Suppressor macrophage treated with lipopolysaccharide for 1 hour (primary cell): ENCODE measurements around the gene ZNF512B.
A peak's percentile ranks its signal among the peaks of the same experiment; 100 is the strongest.
"Not testable (repeated sequence)": the region's sequence is repeated elsewhere in the genome, so short reads cannot be mapped to it uniquely, and the experiment has no call there.

Source experiments
- DNase-seq, 3 donors: peaks; one replicate each; pipeline ENCODE4 v3.0.0-alpha.2; 2020 to 2022

The ZNF512B gene

GRCh38 chr20:63963348-63963741 lies 6.4 kb downstream of the ZNF512B start:
- DNase-seq = no peak

GRCh38 chr20:63962426-63963347 lies 7.0 kb downstream of the ZNF512B start:
- no peak for DNase-seq

- DNase-seq = no peak
These were observed 7.9 kb downstream of the ZNF512B start for GRCh38 chr20:63961664-63962425.

- DNase-seq = not testable (repeated sequence)
These were observed 8.8 kb downstream of the ZNF512B start for GRCh38 chr20:63960654-63961621.

GRCh38 chr20:63959699-63960075 lies 10.0 kb downstream of the ZNF512B start:
- no peak for DNase-seq

- DNase-seq = no peak
These were observed 10.6 kb downstream of the ZNF512B start for GRCh38 chr20:63958964-63959698.

GRCh38 chr20:63958471-63958870 lies 11.3 kb downstream of the ZNF512B start:
- DNase-seq = no peak

- DNase-seq = peak; percentile 77 to 93 (median 85)
These were observed 11.9 kb downstream of the ZNF512B start for GRCh38 chr20:63957690-63958441.

GRCh38 chr20:63957004-63957689 lies 12.6 kb downstream of the ZNF512B start:
- DNase-seq = peak; percentile 43 to 61 (median 48)

GRCh38 chr20:63956664-63957003 lies 13.1 kb downstream of the ZNF512B start:
- no peak for DNase-seq

- DNase-seq = peak; percentile 90 to 96 (median 93)
These were observed 13.7 kb downstream of the ZNF512B start, which contains the start of gene UCKL1 for GRCh38 chr20:63955827-63956663. Gene UCKL1 (minus strand): TSS chr20:63956416. CDS start chr20:63956372, 44 bp downstream.

GRCh38 chr20:63955281-63955826 lies 14.4 kb downstream of the ZNF512B start:
- peak; percentile 66 to 81 (median 66) for DNase-seq

GRCh38 chr20:63953764-63954429 lies 15.8 kb downstream of the ZNF512B start:
- DNase-seq = no peak

GRCh38 chr20:63952769-63953168 lies 17.0 kb downstream of the ZNF512B start:
- DNase-seq = no peak

GRCh38 chr20:63952210-63952535 lies 17.6 kb downstream of the ZNF512B start:
- no peak for DNase-seq

- no peak for DNase-seq
These were observed 18.1 kb downstream of the ZNF512B start for GRCh38 chr20:63951398-63952209.

- DNase-seq = no peak
These were observed 18.9 kb downstream of the ZNF512B start for GRCh38 chr20:63950701-63951397.
